B cell (primary cell): ENCODE results near the gene KLHL28. TPM values are rescaled to one million over a fixed set of nuclear protein-coding genes. Genes with fewer than 3 reads are reported as not detected.

Experiments used
- ATAC-seq: fragments of 200-7000 bp; cut with Tn5 transposase; one replicate; pipeline ENCODE4 v1.10.0; 2021; ENCODE audit warnings: low read depth, mild to moderate bottlenecking, moderate number of reproducible peaks, moderate library complexity
- CTCF ChIA-PET: fragments of 350-600 bp; sonication (Branson Sonifier 250); formaldehyde crosslinking; loops from one replicate; lab custom pipeline; 2021; ENCODE audit warnings: antibody characterized with exemption, inconsistent platforms; lab: Charles Lee
- POLR2A ChIA-PET: fragments of 350-600 bp; sonication (Branson Sonifier 250); formaldehyde crosslinking; loops from one replicate; lab custom pipeline; 2021; ENCODE audit warnings: antibody characterized with exemption; lab: Charles Lee
- DNase-seq: peaks from one replicate; pipeline ENCODE4 v3.0.0; 2013
- H2AFZ ChIP-seq: 2 replicates; pipeline ENCODE4 v1.6.1; 2012; ENCODE audit warnings: mild to moderate bottlenecking, low read depth, low read length; ENCODE audit not compliant: insufficient read depth, poor library complexity, severe bottlenecking
- H3K27ac ChIP-seq, 2 donors: 1 replicate in 1 of 2; 2 replicates in 1 of 2; pipeline ENCODE4 v1.5.1; 2012 to 2013; ENCODE audit warnings: low read length in 2 of 2, mild to moderate bottlenecking in 2 of 2, moderate library complexity in 1 of 2
- H3K27me3 ChIP-seq, 4 experiments: fragments of 200-600 bp in 1 of 4; sonication (generic) in 1 of 4; replicated peaks in 1 of 4; 1 replicate in 2 of 4; 2 replicates in 2 of 4; pipeline versions ENCODE4 v1.6.1 to v1.7.0; 2013 to 2016; ENCODE audit warnings: low read length in 3 of 4, mild to moderate bottlenecking in 2 of 4, mixed read lengths in 1 of 4, moderate library complexity in 1 of 4; ENCODE audit not compliant: insufficient read depth in 4 of 4, control insufficient read depth in 3 of 4; ENCODE audit errors: control extremely low read depth in 1 of 4
- H3K36me3 ChIP-seq, 2 experiments: replicated peaks in 1 of 2; 1 replicate in 1 of 2; 2 replicates in 1 of 2; pipeline versions ENCODE4 v1.6.1 to v1.7.1; 2013; ENCODE audit warnings: low read length in 1 of 2; ENCODE audit not compliant: insufficient read depth in 2 of 2, control insufficient read depth in 1 of 2; ENCODE audit errors: control extremely low read depth in 1 of 2, extremely low read depth in 1 of 2
- H3K4me1 ChIP-seq, 2 donors: fragments of 200-600 bp in 1 of 2; sonication (generic) in 1 of 2; 1 replicate in 1 of 2; 2 replicates in 1 of 2; pipeline versions ENCODE4 v1.5.1 to v1.6.1; 2013 to 2017; ENCODE audit warnings: low read length in 2 of 2; ENCODE audit not compliant: control insufficient read depth in 2 of 2, insufficient read depth in 2 of 2
- H3K4me2 ChIP-seq: replicated peaks from 2 replicates; pipeline ENCODE3; 2012; ENCODE audit warnings: mild to moderate bottlenecking, low read depth, low read length; ENCODE audit not compliant: poor library complexity, severe bottlenecking
- H3K4me3 ChIP-seq, 5 experiments: fragments of 200-600 bp in 1 of 5; sonication (generic) in 1 of 5; 1 replicate in 3 of 5; 2 replicates in 2 of 5; pipeline versions ENCODE4 v1.5.1 to v1.7.0; 2011 to 2016; ENCODE audit warnings: low read length in 4 of 5, mild to moderate bottlenecking in 4 of 5, low read depth in 2 of 5, control low read depth in 1 of 5, moderate library complexity in 1 of 5; ENCODE audit not compliant: insufficient read depth in 1 of 5; ENCODE audit errors: control extremely low read depth in 1 of 5, extremely low read depth in 1 of 5
- H3K79me2 ChIP-seq: fragments of 200-600 bp; sonication (generic); one replicate; pipeline ENCODE4 v1.6.0; 2016; ENCODE audit warnings: low read length; ENCODE audit not compliant: control insufficient read depth, insufficient read depth
- H3K9ac ChIP-seq: fragments of 200-600 bp; sonication (generic); 2 replicates; pipeline ENCODE4 v1.6.1; 2017; ENCODE audit warnings: mild to moderate bottlenecking, low read length, moderate library complexity
- H3K9me3 ChIP-seq, 3 donors: one replicate each; pipeline versions ENCODE4 v1.6.1 to v1.7.1; 2013; ENCODE audit warnings: low read length in 2 of 3; ENCODE audit not compliant: control insufficient read depth in 2 of 3, insufficient read depth in 1 of 3; ENCODE audit errors: control extremely low read depth in 1 of 3
- H4K20me1 ChIP-seq: 2 replicates; pipeline ENCODE4 v1.6.0; 2012; ENCODE audit warnings: mild to moderate bottlenecking, low read length; ENCODE audit not compliant: insufficient read depth, control insufficient read depth, poor library complexity, severe bottlenecking
- H3K27ac Mint-ChIP-seq: one replicate; pipeline ENCODE4 v1.8.0; 2021; ENCODE audit warnings: mixed read lengths
- H3K27me3 Mint-ChIP-seq: one replicate; pipeline ENCODE4 v1.8.0; 2021; ENCODE audit warnings: mixed read lengths
- H3K4me1 Mint-ChIP-seq: one replicate; pipeline ENCODE4 v1.8.0; 2021; ENCODE audit warnings: mixed read lengths
- H3K4me3 Mint-ChIP-seq: one replicate; pipeline ENCODE4 v1.8.0; 2021; ENCODE audit warnings: mixed read lengths
- H3K9me3 Mint-ChIP-seq: one replicate; pipeline ENCODE4 v1.8.0; 2022; ENCODE audit warnings: mixed read lengths; ENCODE audit not compliant: insufficient read depth
- EZH2 ChIP-seq: IDR thresholded peaks from 2 replicates; pipeline ENCODE4 v1.6.1; 2012; ENCODE audit warnings: borderline replicate concordance, low read depth, mild to moderate bottlenecking, moderate library complexity, low read length; ENCODE audit not compliant: insufficient read depth, poor library complexity, severe bottlenecking
- WGBS: methylation state at CpG from one replicate; pipeline ENCODE4 v1.1.5; 2013; ENCODE audit warnings: missing lambda C conversion rate; ENCODE audit not compliant: insufficient coverage; 5-methylcytosine and 5-hydroxymethylcytosine counted together
- intact Hi-C: fragments of 100-400 bp; cut with micrococcal nuclease; formaldehyde crosslinking; loops from one replicate; pipeline ENCODE4 v1.10.0; 2022
- polyA plus RNA-seq: library from polyadenylated mRNA; depleted of rRNA; stranded (reverse); fragments of >200 nt; gene quantifications from 2 replicates; pipeline ENCODE4 v1.2.3, GENCODE V29; 2012
- total RNA-seq, 2 donors: library from RNA; stranded (reverse); fragments of 120-200 nt in 1 of 2; gene quantifications; 1 replicate in 1 of 2; 2 replicates in 1 of 2; pipeline versions ENCODE4 v1.2.3 to v1.2.4, GENCODE V29; 2013 to 2022
- TF ChIP-seq, protein P1 (sequence below): fragments of 200-600 bp; IDR thresholded peaks from one replicate; pipeline ENCODE4 v1.8.0; 2022; ENCODE audit warnings: antibody characterized with exemption, mild to moderate bottlenecking

KLHL28 gene
- total and polyA plus RNA-seq, 2 donors (not counting 1 experiment from before 2014, with no cell fraction given) = 8.9 to 33.5 TPM

DNA sequence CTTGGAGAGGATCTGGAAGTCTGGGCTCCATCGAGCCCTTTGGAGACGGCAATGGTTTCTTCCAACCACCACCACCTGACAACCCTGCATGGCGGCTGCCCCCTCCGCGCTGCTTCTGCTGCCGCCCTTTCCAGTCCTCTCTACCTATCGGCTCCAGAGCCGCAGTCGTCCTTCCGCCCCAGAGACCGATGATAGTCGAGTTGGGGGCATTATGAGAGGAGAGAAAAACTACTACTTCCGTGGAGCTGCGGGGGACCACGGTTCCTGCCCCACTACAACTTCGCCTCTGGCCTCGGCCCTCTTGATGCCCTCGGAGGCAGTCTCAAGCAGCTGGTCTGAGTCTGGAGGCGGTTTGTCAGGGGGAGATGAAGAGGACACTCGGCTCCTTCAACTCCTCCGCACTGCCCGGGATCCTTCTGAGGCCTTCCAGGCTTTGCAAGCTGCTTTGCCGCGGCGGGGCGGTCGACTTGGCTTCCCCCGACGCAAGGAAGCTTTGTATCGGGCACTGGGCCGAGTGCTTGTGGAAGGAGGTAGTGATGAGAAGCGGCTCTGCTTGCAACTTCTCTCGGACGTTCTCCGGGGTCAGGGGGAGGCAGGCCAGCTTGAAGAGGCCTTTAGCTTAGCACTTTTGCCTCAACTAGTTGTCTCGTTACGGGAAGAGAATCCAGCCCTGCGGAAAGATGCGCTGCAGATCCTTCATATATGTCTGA, 742 bp upstream of the KLHL28 start:
- ChIA-PET CTCF (interaction anchor here (0.9 to 2.1 kb wide), 5 partner anchors 63 to 306 kb away, joined by 3 to 7 read pairs (median 5); partner anchors contain the start of genes FKBP3 and MIS18BP1), POLR2A (interaction anchor here (0.5 to 3.0 kb wide), 5 partner anchors 65 to 290 kb away, joined by 5 to 22 read pairs (median 15); partner anchors contain the start of genes FANCM, FKBP3, MIS18BP1 and PRPF39)
- DNase-seq (no peak), ATAC-seq (peak; percentile 34)
- H3K9me3 Mint-ChIP-seq = peaks cover 7% of the 10 kb centered on the region
- H3K79me2 ChIP-seq = peaks cover 95% of the 10 kb centered on the region
- intact Hi-C loops = loop anchor here (1.0 kb wide), 3 partner anchors 65 to 291 kb away; partner anchors contain the start of genes FKBP3 and MIS18BP1
- peaks cover 43 to 54% of the 10 kb centered on the region in 2 donors for H3K4me1 ChIP-seq
- peak overlapping the region; percentile 98 for H3K4me2 ChIP-seq
- H3K36me3 ChIP-seq = no peaks in the 10 kb centered on the region
- H3K27ac Mint-ChIP-seq = no peak overlapping the region
- WGBS = 5% methylated on average over 29 of the region's 39 CpGs
- peaks cover 49% of the 10 kb centered on the region for H3K4me1 Mint-ChIP-seq
- H3K27me3 Mint-ChIP-seq = no peaks in the 10 kb centered on the region
- H3K4me3 ChIP-seq = peak overlapping the region; percentile 81 to 96 (median 92)
- H3K9ac ChIP-seq = peak overlapping the region; percentile 96
- peaks cover 23% of the 10 kb centered on the region for H4K20me1 ChIP-seq
- peak overlapping the region; percentile 84 to 93 for H3K27ac ChIP-seq
- TF ChIP-seq, protein P1, sequence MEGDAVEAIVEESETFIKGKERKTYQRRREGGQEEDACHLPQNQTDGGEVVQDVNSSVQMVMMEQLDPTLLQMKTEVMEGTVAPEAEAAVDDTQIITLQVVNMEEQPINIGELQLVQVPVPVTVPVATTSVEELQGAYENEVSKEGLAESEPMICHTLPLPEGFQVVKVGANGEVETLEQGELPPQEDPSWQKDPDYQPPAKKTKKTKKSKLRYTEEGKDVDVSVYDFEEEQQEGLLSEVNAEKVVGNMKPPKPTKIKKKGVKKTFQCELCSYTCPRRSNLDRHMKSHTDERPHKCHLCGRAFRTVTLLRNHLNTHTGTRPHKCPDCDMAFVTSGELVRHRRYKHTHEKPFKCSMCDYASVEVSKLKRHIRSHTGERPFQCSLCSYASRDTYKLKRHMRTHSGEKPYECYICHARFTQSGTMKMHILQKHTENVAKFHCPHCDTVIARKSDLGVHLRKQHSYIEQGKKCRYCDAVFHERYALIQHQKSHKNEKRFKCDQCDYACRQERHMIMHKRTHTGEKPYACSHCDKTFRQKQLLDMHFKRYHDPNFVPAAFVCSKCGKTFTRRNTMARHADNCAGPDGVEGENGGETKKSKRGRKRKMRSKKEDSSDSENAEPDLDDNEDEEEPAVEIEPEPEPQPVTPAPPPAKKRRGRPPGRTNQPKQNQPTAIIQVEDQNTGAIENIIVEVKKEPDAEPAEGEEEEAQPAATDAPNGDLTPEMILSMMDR = no peak
- TF ChIP-seq EZH2 = no peak
- no peaks in the 10 kb centered on the region for H3K27me3 ChIP-seq
- H3K9me3 ChIP-seq = peaks cover 1 to 15% (median 8%) of the 10 kb centered on the region in 3 donors
- H2AFZ ChIP-seq = peak overlapping the region; percentile 98
- no peak overlapping the region for H3K4me3 Mint-ChIP-seq
